Heart left ventricle (tissue), 13 donors: ENCODE results near the gene ARG2.

Source experiments
- POLR2A ChIP-seq, 2 donors: fragments of 450-650 bp; IDR thresholded peaks; one replicate each; pipeline ENCODE4 v1.6.1; 2017; ENCODE audit warnings: antibody characterized with exemption in 2 of 2, mild to moderate bottlenecking in 2 of 2, moderate library complexity in 2 of 2
- TF ChIP-seq, protein P1 (sequence below), 12 donors: fragments of 200-600 bp; sonication (generic) in 4 of 12; IDR thresholded peaks; one replicate each; pipeline versions ENCODE4 v1.5.0 to v1.8.0; 2018 to 2022; ENCODE audit warnings: antibody characterized with exemption in 12 of 12, mild to moderate bottlenecking in 5 of 12
- donor health status: ischemic (EF 13 %, LVEDD 7.1; RV severe dilation, severe dysfunction).
- donor health status: DM: no; HTN: yes; CAD: no.
- donor health status: DM: no; HTN: no; CAD: no.
- donor health status: ischemic (EF 25% LVEDD 6.9; RV normal size, moderate dysfunction).
- donor health status: ischemic (EF 25% LVEDD 5.7; RV mildly dilated, moderate dysfunction).
- donor health status: ischemic (EF 35%, LVEDD 5.7; RV mildly dilated, moderate dysfunction).
- donor health status: nonischemic (EF 11% LVEDD 7.7; RV severe dilation, severe dysfunction).
- donor health status: DM: yes; HTN: yes; CAD: no.
- donor health status: PGD.
- donor health status: ischemic (EF 29% LVEDD 5.4; RV normal size, mild dysfunction).
- donor health status: nonischemic (EF 23%, LVEDD 6.1; RV moderate dilation, normal function).

DNA sequence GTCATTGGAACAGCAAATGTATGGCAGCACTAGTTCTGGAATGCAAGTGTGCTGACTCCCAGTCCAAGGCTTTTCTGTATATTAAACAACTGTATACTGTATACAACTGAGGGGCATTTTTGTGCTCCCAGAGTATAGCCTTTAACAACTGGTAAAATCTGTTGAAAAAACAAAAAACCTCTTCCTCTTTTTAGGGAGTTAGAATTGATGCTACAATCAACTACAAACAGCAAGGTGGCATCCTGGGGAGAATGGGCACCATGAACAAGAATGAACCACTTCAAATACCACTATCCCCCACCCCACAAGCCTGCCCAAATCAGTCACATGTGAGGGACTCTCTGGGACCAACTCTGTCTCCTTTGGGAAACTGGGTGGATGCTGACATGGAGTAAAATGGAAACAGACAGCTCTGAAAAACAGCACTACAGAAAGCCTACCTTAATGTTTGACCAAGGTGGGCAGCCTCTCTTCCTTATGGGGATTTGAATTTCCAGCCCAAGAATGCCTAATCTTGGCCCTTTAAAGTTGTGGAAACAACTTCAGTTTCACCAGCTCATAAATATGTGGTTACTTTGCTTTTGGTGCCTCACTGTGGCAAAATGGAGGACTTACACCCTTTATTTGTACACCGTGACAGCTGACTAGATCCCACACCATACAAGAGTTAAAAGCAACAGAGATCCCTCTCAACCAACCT, 47.2 kb downstream of the ARG2 start:
- TF ChIP-seq, protein P1, sequence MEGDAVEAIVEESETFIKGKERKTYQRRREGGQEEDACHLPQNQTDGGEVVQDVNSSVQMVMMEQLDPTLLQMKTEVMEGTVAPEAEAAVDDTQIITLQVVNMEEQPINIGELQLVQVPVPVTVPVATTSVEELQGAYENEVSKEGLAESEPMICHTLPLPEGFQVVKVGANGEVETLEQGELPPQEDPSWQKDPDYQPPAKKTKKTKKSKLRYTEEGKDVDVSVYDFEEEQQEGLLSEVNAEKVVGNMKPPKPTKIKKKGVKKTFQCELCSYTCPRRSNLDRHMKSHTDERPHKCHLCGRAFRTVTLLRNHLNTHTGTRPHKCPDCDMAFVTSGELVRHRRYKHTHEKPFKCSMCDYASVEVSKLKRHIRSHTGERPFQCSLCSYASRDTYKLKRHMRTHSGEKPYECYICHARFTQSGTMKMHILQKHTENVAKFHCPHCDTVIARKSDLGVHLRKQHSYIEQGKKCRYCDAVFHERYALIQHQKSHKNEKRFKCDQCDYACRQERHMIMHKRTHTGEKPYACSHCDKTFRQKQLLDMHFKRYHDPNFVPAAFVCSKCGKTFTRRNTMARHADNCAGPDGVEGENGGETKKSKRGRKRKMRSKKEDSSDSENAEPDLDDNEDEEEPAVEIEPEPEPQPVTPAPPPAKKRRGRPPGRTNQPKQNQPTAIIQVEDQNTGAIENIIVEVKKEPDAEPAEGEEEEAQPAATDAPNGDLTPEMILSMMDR (IDR thresholded peaks at IDR 0.05), result peak; percentile 37 to 67 (median 56)
- no peak for TF ChIP-seq POLR2A (IDR thresholded peaks at IDR 0.05)
